Epithelial cell of esophagus (primary cell): ENCODE data around the gene RSF1.

ENCODE experiments used
- DNase-seq: peaks from one replicate; pipeline ENCODE4 v3.0.0; 2010; ENCODE audit warnings: low read depth
- H3K4me3 ChIP-seq: 2 replicates; pipeline ENCODE4 v1.5.1; 2011; ENCODE audit warnings: mild to moderate bottlenecking, low read length, control low read depth
- CTCF ChIP-seq: IDR thresholded peaks from 2 replicates; pipeline ENCODE4 v1.5.1; 2011; ENCODE audit warnings: low read depth, mild to moderate bottlenecking, low read length, control low read depth, inconsistent platforms; ENCODE audit not compliant: insufficient read depth; ENCODE audit errors: missing control alignments

Gene RSF1

GRCh38 chr11:77658213-77659013, 162.1 kb downstream of the RSF1 start:
- DNase-seq = no peak
- H3K4me3 ChIP-seq = no peak overlapping the region
- no peak for TF ChIP-seq CTCF

- no peak for TF ChIP-seq CTCF
- no peak for DNase-seq
- H3K4me3 ChIP-seq = no peak overlapping the region
Observed at GRCh38 chr11:77656362-77656761, 164.2 kb downstream of the RSF1 start.

GRCh38 chr11:77654770-77655434, 165.6 kb downstream of the RSF1 start:
- DNase-seq = no peak
- no peak for TF ChIP-seq CTCF
- no peak overlapping the region for H3K4me3 ChIP-seq

GRCh38 chr11:77650123-77650522, 170.4 kb downstream of the RSF1 start:
- DNase-seq = no peak
- no peak for TF ChIP-seq CTCF
- H3K4me3 ChIP-seq = no peak overlapping the region

GRCh38 chr11:77647654-77648305, 172.7 kb downstream of the RSF1 start:
- TF ChIP-seq CTCF = no peak
- H3K4me3 ChIP-seq = no peak overlapping the region
- no peak for DNase-seq

GRCh38 chr11:77644887-77645286, 175.6 kb downstream of the RSF1 start:
- TF ChIP-seq CTCF = no peak
- no peak for DNase-seq
- H3K4me3 ChIP-seq = no peak overlapping the region
